Trophoblast cell (in vitro differentiated cells and primary cell): Measurements from ENCODE around the gene RNF121.

Experiments
- DNase-seq, 2 donors: peaks; one replicate each; pipeline ENCODE4 v3.0.0-alpha.2; 2016
- H2AFZ ChIP-seq: 2 replicates; pipeline ENCODE4 v1.6.1; 2013; ENCODE audit warnings: low read length, moderate library complexity, mild to moderate bottlenecking; ENCODE audit not compliant: insufficient read depth, poor library complexity
- H2AK5ac ChIP-seq: 2 replicates; pipeline ENCODE4 v1.6.1; 2013; ENCODE audit warnings: mild to moderate bottlenecking, low read length
- H2BK120ac ChIP-seq: 2 replicates; pipeline ENCODE4 v1.6.1; 2013; ENCODE audit warnings: low read length, mild to moderate bottlenecking, moderate library complexity; ENCODE audit not compliant: insufficient read depth, poor library complexity
- H2BK12ac ChIP-seq: 2 replicates; pipeline ENCODE4 v1.6.1; 2013; ENCODE audit warnings: mild to moderate bottlenecking, low read length, moderate library complexity
- H2BK5ac ChIP-seq: 2 replicates; pipeline ENCODE4 v1.6.1; 2013; ENCODE audit warnings: low read length, low read depth, moderate library complexity, mild to moderate bottlenecking; ENCODE audit not compliant: poor library complexity
- H3K14ac ChIP-seq: 2 replicates; pipeline ENCODE4 v1.6.1; 2013; ENCODE audit warnings: mild to moderate bottlenecking, low read length
- H3K18ac ChIP-seq: 2 replicates; pipeline ENCODE4 v1.6.1; 2013; ENCODE audit warnings: mild to moderate bottlenecking, low read length
- H3K23ac ChIP-seq: 2 replicates; pipeline ENCODE4 v1.6.1; 2013; ENCODE audit warnings: low read length
- H3K27ac ChIP-seq: 2 replicates; pipeline ENCODE4 v1.5.1; 2013; ENCODE audit warnings: low read depth, mild to moderate bottlenecking, inconsistent platforms, low read length, moderate library complexity
- H3K27me3 ChIP-seq: 2 replicates; pipeline ENCODE4 v1.6.1; 2013; ENCODE audit warnings: inconsistent platforms, mild to moderate bottlenecking, low read length, moderate library complexity; ENCODE audit not compliant: insufficient read depth
- H3K36me3 ChIP-seq, 2 experiments: 1 replicate in 1 of 2; 2 replicates in 1 of 2; pipeline ENCODE4 v1.6.1; 2013; ENCODE audit warnings: low read length in 2 of 2, mild to moderate bottlenecking in 2 of 2, moderate library complexity in 1 of 2; ENCODE audit not compliant: insufficient read depth in 2 of 2, control insufficient read depth in 1 of 2
- H3K4ac ChIP-seq: 2 replicates; pipeline ENCODE4 v1.6.1; 2013; ENCODE audit warnings: low read depth, mild to moderate bottlenecking, low read length, moderate library complexity
- H3K4me1 ChIP-seq, 2 experiments: 1 replicate in 1 of 2; 2 replicates in 1 of 2; pipeline ENCODE4 v1.6.1; 2013; ENCODE audit warnings: low read length in 2 of 2, mild to moderate bottlenecking in 2 of 2, moderate library complexity in 1 of 2; ENCODE audit not compliant: insufficient read depth in 2 of 2, control insufficient read depth in 1 of 2
- H3K4me2 ChIP-seq: 2 replicates; pipeline ENCODE4 v1.6.1; 2013; ENCODE audit warnings: inconsistent platforms, mild to moderate bottlenecking, low read length, moderate library complexity
- H3K4me3 ChIP-seq: 2 replicates; pipeline ENCODE4 v1.5.1; 2013; ENCODE audit warnings: mild to moderate bottlenecking, low read depth, low read length, inconsistent platforms
- H3K79me1 ChIP-seq: one replicate; pipeline ENCODE4 v1.6.1; 2013; ENCODE audit warnings: low read length
- H3K79me2 ChIP-seq: 2 replicates; pipeline ENCODE4 v1.6.1; 2013; ENCODE audit warnings: low read length, mild to moderate bottlenecking; ENCODE audit not compliant: control insufficient read depth, insufficient read depth, poor library complexity
- H3K9ac ChIP-seq: 2 replicates; pipeline ENCODE4 v1.6.1; 2013; ENCODE audit warnings: mild to moderate bottlenecking, low read length
- H3K9me3 ChIP-seq: 2 replicates; pipeline ENCODE4 v1.6.1; 2013; ENCODE audit warnings: low read depth, mild to moderate bottlenecking, control low read depth, inconsistent platforms, low read length; ENCODE audit not compliant: insufficient read depth
- H4K12ac ChIP-seq: 2 replicates; pipeline ENCODE4 v1.6.1; 2013; ENCODE audit warnings: low read depth, mild to moderate bottlenecking, low read length, moderate library complexity
- H4K8ac ChIP-seq: 2 replicates; pipeline ENCODE4 v1.6.1; 2013; ENCODE audit warnings: low read depth, mild to moderate bottlenecking, low read length, moderate library complexity
- H4K91ac ChIP-seq: one replicate; pipeline ENCODE4 v1.6.1; 2013; ENCODE audit warnings: low read depth, mild to moderate bottlenecking, low read length, moderate library complexity
- WGBS: extraction: QIAGEN DNeasy Blood & Tissue Kit; methylation state at CpG from one replicate; pipeline ENCODE4 v1.1.7; 2013; ENCODE audit warnings: missing lambda C conversion rate; ENCODE audit not compliant: insufficient read length, insufficient coverage; ENCODE audit errors: extremely low coverage; 5-methylcytosine and 5-hydroxymethylcytosine counted together

RNF121 gene

DNA sequence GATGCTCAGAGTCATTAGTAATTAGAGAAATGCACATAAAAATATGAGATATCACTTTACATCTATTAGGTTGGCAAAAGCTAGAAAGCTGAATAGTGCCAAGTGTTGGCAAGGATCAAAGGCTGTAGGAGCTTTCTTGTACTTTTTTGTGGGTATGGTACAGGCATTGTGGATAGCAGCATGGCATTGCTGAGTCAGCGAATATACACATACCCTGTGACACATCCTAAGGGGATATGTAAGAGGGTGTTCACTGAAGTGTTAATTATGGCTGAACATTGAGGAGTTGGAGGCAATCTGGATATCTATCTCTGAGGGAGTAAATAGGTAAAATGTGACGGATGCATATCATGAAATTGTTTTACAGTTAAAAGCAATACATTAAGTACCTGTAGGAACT is 42.8 kb downstream of the RNF121 start:
- H3K14ac ChIP-seq: no peak overlapping the region
- H3K18ac ChIP-seq: no peak overlapping the region
- H3K4ac ChIP-seq: no peak overlapping the region
- H4K91ac ChIP-seq: no peak overlapping the region
- no peak overlapping the region for H2AFZ ChIP-seq
- no peak overlapping the region for H2BK120ac ChIP-seq
- H3K4me1 ChIP-seq: no peaks in the 10 kb centered on the region
- no peak for DNase-seq
- no peak overlapping the region for H2BK12ac ChIP-seq
- H3K9ac ChIP-seq: no peak overlapping the region
- H3K27ac ChIP-seq: no peak overlapping the region
- no peak overlapping the region for H3K4me3 ChIP-seq
- no peak overlapping the region for H2BK5ac ChIP-seq
- no peaks in the 10 kb centered on the region for H3K79me1 ChIP-seq
- peaks cover 7 to 8% of the 10 kb centered on the region in 2 experiments for H3K36me3 ChIP-seq
- H4K12ac ChIP-seq: no peak overlapping the region
- no peak overlapping the region for H3K23ac ChIP-seq
- H3K79me2 ChIP-seq: no peaks in the 10 kb centered on the region
- H4K8ac ChIP-seq: no peak overlapping the region
- H3K4me2 ChIP-seq: no peak overlapping the region
- H2AK5ac ChIP-seq: no peak overlapping the region
- H3K27me3 ChIP-seq: no peaks in the 10 kb centered on the region
- no CpG with 5 or more reads among the region's 2 CpGs for WGBS
- H3K9me3 ChIP-seq: no peaks in the 10 kb centered on the region

DNA sequence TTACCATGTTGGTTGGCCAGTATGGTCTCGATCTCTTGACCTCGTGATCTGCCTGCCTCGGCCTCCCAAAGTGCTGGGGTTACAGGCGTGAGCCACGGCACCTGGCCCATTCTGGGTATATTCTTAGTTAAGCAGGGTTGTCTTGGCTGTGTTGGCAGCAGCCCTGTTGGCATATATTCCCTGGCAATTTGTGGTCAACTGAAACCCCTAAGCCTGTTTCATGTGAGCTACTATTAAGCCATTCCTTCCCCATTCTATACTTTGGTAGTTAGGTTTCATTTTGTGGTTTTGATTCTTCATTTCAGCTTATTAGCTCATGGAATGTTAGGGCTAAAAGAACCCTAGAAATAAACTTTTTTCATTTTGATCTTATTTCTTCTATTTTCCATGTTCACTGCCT is 47.7 kb downstream of the RNF121 start:
- no peaks in the 10 kb centered on the region for H3K9me3 ChIP-seq
- H2AK5ac ChIP-seq: no peak overlapping the region
- WGBS: no CpG with 5 or more reads among the region's 5 CpGs
- H2BK5ac ChIP-seq: no peak overlapping the region
- DNase-seq: no peak
- H3K79me1 ChIP-seq: no peaks in the 10 kb centered on the region
- no peak overlapping the region for H3K27ac ChIP-seq
- H3K4me1 ChIP-seq: no peaks in the 10 kb centered on the region
- no peak overlapping the region for H3K4me3 ChIP-seq
- no peak overlapping the region for H4K8ac ChIP-seq
- peaks cover 3 to 5% of the 10 kb centered on the region in 2 experiments for H3K36me3 ChIP-seq
- H4K12ac ChIP-seq: no peak overlapping the region
- no peak overlapping the region for H3K23ac ChIP-seq
- no peak overlapping the region for H3K4me2 ChIP-seq
- no peak overlapping the region for H3K14ac ChIP-seq
- H2BK120ac ChIP-seq: no peak overlapping the region
- H2BK12ac ChIP-seq: no peak overlapping the region
- H3K9ac ChIP-seq: no peak overlapping the region
- H2AFZ ChIP-seq: no peak overlapping the region
- no peak overlapping the region for H3K4ac ChIP-seq
- H3K27me3 ChIP-seq: no peaks in the 10 kb centered on the region
- no peaks in the 10 kb centered on the region for H3K79me2 ChIP-seq
- no peak overlapping the region for H3K18ac ChIP-seq
- no peak overlapping the region for H4K91ac ChIP-seq

DNA sequence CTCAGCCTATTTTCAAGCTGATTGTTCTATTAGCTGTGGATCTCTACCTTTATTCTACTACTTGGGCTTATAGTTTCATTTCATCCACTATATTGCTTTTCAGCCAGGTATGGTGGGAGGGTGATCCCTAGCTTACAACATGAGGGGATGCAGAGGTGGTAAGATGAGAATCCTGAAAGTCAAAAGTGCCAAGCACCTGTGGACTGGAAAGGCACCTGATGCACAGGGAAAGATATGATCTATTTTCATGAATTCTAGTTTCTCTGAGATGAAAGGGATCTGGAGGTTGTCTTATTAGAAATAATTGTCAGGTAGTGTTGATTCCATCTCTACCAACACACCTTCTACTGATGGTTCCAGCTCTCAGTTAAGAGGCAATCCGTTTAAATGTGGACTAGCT is 48.2 kb downstream of the RNF121 start:
- H4K91ac ChIP-seq: no peak overlapping the region
- no peak overlapping the region for H4K12ac ChIP-seq
- H3K79me2 ChIP-seq: no peaks in the 10 kb centered on the region
- H3K4me1 ChIP-seq: no peaks in the 10 kb centered on the region
- no peak overlapping the region for H3K23ac ChIP-seq
- H3K27ac ChIP-seq: no peak overlapping the region
- H3K9me3 ChIP-seq: no peaks in the 10 kb centered on the region
- H2BK12ac ChIP-seq: no peak overlapping the region
- no peak overlapping the region for H3K14ac ChIP-seq
- no peak overlapping the region for H2AK5ac ChIP-seq
- H3K27me3 ChIP-seq: no peaks in the 10 kb centered on the region
- H3K4ac ChIP-seq: no peak overlapping the region
- no peak overlapping the region for H4K8ac ChIP-seq
- no peak overlapping the region for H3K4me3 ChIP-seq
- no peak overlapping the region for H3K18ac ChIP-seq
- H2BK5ac ChIP-seq: no peak overlapping the region
- WGBS: no CpG with 5 or more reads among the region's 1 CpG
- no peak overlapping the region for H3K9ac ChIP-seq
- no peak for DNase-seq
- no peaks in the 10 kb centered on the region for H3K79me1 ChIP-seq
- H3K36me3 ChIP-seq: peaks cover 3 to 5% of the 10 kb centered on the region in 2 experiments
- no peak overlapping the region for H3K4me2 ChIP-seq
- no peak overlapping the region for H2BK120ac ChIP-seq
- H2AFZ ChIP-seq: no peak overlapping the region

DNA sequence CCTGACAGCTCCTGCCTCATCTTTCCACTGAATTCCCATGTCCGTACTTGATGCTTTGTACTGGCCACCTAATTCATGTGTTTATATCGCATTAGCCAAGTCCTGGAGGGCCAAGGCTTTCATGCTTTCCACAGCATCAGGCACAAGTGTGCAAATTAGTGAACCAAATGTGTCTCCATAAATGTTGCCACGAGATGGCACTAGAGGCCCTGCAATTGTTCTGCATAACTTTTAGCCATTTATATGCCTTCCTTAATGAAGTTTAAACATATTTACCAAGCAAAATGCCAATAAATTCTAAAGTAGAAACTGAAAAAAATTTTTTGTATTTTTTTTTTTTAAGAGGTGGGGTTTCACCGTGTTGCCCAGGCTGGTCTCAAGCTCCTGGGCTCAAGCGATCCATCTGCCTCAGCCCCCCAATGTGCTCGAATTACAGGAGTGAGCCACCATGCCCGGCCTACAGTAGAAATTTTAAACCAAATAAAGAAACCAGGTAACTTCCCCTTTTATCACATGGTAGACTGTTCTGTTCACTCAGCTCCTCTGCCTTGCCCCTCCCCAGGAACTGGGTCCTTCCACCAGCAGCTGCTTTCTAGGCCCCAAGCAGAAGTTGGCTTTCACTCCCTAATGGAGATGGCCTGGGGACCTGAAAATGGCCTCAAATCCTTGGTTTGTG is 49.0 kb downstream of the RNF121 start:
- no peak overlapping the region for H2AK5ac ChIP-seq
- no peak overlapping the region for H3K14ac ChIP-seq
- DNase-seq: peak; percentile 76 to 90
- H3K36me3 ChIP-seq: peaks cover 0 to 5% of the 10 kb centered on the region in 2 experiments
- no peak overlapping the region for H3K18ac ChIP-seq
- H3K4me1 ChIP-seq: no peaks in the 10 kb centered on the region
- no peak overlapping the region for H4K12ac ChIP-seq
- H3K79me1 ChIP-seq: no peaks in the 10 kb centered on the region
- no peak overlapping the region for H4K8ac ChIP-seq
- H2BK120ac ChIP-seq: no peak overlapping the region
- no peak overlapping the region for H3K4me2 ChIP-seq
- H3K79me2 ChIP-seq: no peaks in the 10 kb centered on the region
- no peak overlapping the region for H3K23ac ChIP-seq
- no peak overlapping the region for H2BK5ac ChIP-seq
- no peak overlapping the region for H4K91ac ChIP-seq
- H3K4ac ChIP-seq: no peak overlapping the region
- H3K4me3 ChIP-seq: no peak overlapping the region
- no peaks in the 10 kb centered on the region for H3K27me3 ChIP-seq
- no peaks in the 10 kb centered on the region for H3K9me3 ChIP-seq
- no peak overlapping the region for H3K9ac ChIP-seq
- H3K27ac ChIP-seq: no peak overlapping the region
- no peak overlapping the region for H2BK12ac ChIP-seq
- H2AFZ ChIP-seq: no peak overlapping the region
- WGBS: no CpG with 5 or more reads among the region's 7 CpGs
